ENCODE measurements around the gene MSRB2.

- no peak for TF ChIP-seq CTCF (IDR thresholded peaks at IDR 0.05)
- TF ChIP-seq EZH2 (IDR thresholded peaks at IDR 0.05; ENCODE audit: borderline replicate concordance, insufficient read depth, low read depth, low read length, poor library complexity, severe bottlenecking) = no peak
Observed at GRCh38 chr10:23141995-23142394, 46.6 kb downstream of the MSRB2 start.
